HepG2 (cell line): ENCODE data around the gene CD300LF. TPM values are rescaled to one million over a fixed set of nuclear protein-coding genes. Genes with fewer than 3 reads are reported as not detected.
A peak's percentile ranks its signal among the peaks of the same experiment; 100 is the strongest.

Experiments
- ATAC-seq: fragments of 200-7000 bp; cut with Tn5 transposase; 3 replicates; pipeline ENCODE4 v1.9.1; 2020; ENCODE audit warnings: mild to moderate bottlenecking, moderate library complexity
- BruUV-seq: library from RNA; stranded (reverse); fragments of 400-500 nt; replicated peaks from 2 replicates; lab custom pipeline; 2021; lab: Mats Ljungman, UMichigan
- CTCF ChIA-PET: fragments of 300-600 bp; formaldehyde crosslinking; extraction: SDS; loops from one replicate; lab custom pipeline; 2021; ENCODE audit warnings: low total read pairs, inconsistent platforms, low intra/inter-chr PET ratio; lab: Yijun Ruan, JAX
- POLR2A ChIA-PET: fragments of 350-600 bp; sonication (Branson Sonifier 250); formaldehyde crosslinking; loops from one replicate; lab custom pipeline; 2020; ENCODE audit warnings: antibody characterized with exemption, inconsistent platforms; lab: Yijun Ruan, JAX
- DNase-seq: peaks from one replicate; pipeline ENCODE4 v3.0.0-alpha.2; 2015; ENCODE audit warnings: low spot score
- FAIRE-seq: peaks from 3 replicates; lab custom pipeline; 2011; peaks lifted over from hg19 to GRCh38; lab: Jason Lieb, UNC
- H2AFZ ChIP-seq: one replicate; pipeline ENCODE4 v1.6.1; 2011; ENCODE audit warnings: low read length, inconsistent platforms
- H3K27ac ChIP-seq: fragments of 300-600 bp; 3 replicates; pipeline ENCODE4 v1.8.0; 2011; ENCODE audit warnings: mixed run types, mild to moderate bottlenecking, mixed read lengths, low read length, inconsistent platforms; ENCODE audit not compliant: insufficient read depth; ENCODE audit errors: extremely low read length
- H3K27me3 ChIP-seq, 2 experiments: fragments of 200-600 bp in 1 of 2; 2 replicates in 1 of 2; 3 replicates in 1 of 2; pipeline versions ENCODE4 v1.6.0 to v1.8.0; 2011; ENCODE audit warnings: low read length in 2 of 2, mild to moderate bottlenecking in 2 of 2, moderate library complexity in 2 of 2, inconsistent platforms in 1 of 2; ENCODE audit not compliant: insufficient read depth in 2 of 2, control insufficient read depth in 1 of 2
- H3K36me3 ChIP-seq, 2 experiments: fragments of 200-600 bp in 1 of 2; replicated peaks in 1 of 2; 2 replicates in 1 of 2; 3 replicates in 1 of 2; pipeline versions ENCODE4 v1.5.1 to v1.8.0; 2011; ENCODE audit warnings: low read length in 2 of 2, inconsistent platforms in 1 of 2; ENCODE audit not compliant: insufficient read depth in 2 of 2, control insufficient read depth in 1 of 2
- H3K4me1 ChIP-seq: 2 replicates; pipeline ENCODE4 v1.5.1; 2012; ENCODE audit warnings: low read length, inconsistent platforms; ENCODE audit not compliant: insufficient read depth
- H3K4me2 ChIP-seq: 2 replicates; pipeline ENCODE4 v1.6.0; 2011; ENCODE audit warnings: low read depth, low read length, inconsistent platforms
- H3K4me3 ChIP-seq, 3 experiments: fragments of 200-600 bp in 1 of 3; sonication (generic), shearing (Covaris generic) in 1 of 3; replicated peaks in 1 of 3; 2 replicates each; pipeline ENCODE4 v1.5.1; 2011 to 2016; ENCODE audit warnings: low read length in 3 of 3, inconsistent platforms in 2 of 3, low read depth in 2 of 3, mild to moderate bottlenecking in 2 of 3, control low read depth in 1 of 3, mixed read lengths in 1 of 3; ENCODE audit not compliant: insufficient read depth in 1 of 3
- H3K79me2 ChIP-seq: one replicate; pipeline ENCODE4 v1.6.1; 2011; ENCODE audit warnings: low read length, inconsistent platforms; ENCODE audit not compliant: insufficient read depth
- H3K9ac ChIP-seq: 2 replicates; pipeline ENCODE4 v1.6.0; 2011; ENCODE audit warnings: mild to moderate bottlenecking, low read depth, low read length, inconsistent platforms; ENCODE audit not compliant: insufficient read depth
- H3K9me3 ChIP-seq: 2 replicates; pipeline ENCODE4 v1.5.1; 2012; ENCODE audit warnings: mild to moderate bottlenecking, low read length
- H4K20me1 ChIP-seq: 2 replicates; pipeline ENCODE4 v1.6.0; 2011; ENCODE audit warnings: inconsistent platforms, mild to moderate bottlenecking, low read length, moderate library complexity; ENCODE audit not compliant: insufficient read depth
- ARNT2 ChIP-seq: sonication (generic); formaldehyde crosslinking; IDR thresholded peaks from 2 replicates; pipeline ENCODE4 v1.8.0; 2022; ENCODE audit warnings: mild to moderate bottlenecking, low read depth, missing genetic modification reagents, moderate library complexity
- CREB1 ChIP-seq, 2 experiments: fragments of 450-650 bp in 1 of 2; IDR thresholded peaks; 2 replicates each; pipeline ENCODE4 v1.6.1; 2016 to 2017; ENCODE audit warnings: control low read depth in 1 of 2, mild to moderate bottlenecking in 1 of 2, missing compliant biosample characterization in 1 of 2, missing genetic modification characterization in 1 of 2
- GABPA ChIP-seq, 2 experiments: IDR thresholded peaks; 2 replicates each; pipeline ENCODE4 v1.6.1; 2011 to 2016; ENCODE audit warnings: low read depth in 2 of 2, low read length in 1 of 2, missing biosample characterization in 1 of 2, missing genetic modification characterization in 1 of 2
- HNRNPLL ChIP-seq: fragments of 200-400 bp; formaldehyde crosslinking; IDR thresholded peaks from 2 replicates; pipeline ENCODE4 v1.6.1; 2017; ENCODE audit warnings: mild to moderate bottlenecking, low read depth, low read length; ENCODE audit not compliant: poor library complexity, severe bottlenecking
- NCOR1 ChIP-seq: fragments of 200-600 bp; sonication (generic); IDR thresholded peaks from 2 replicates; pipeline ENCODE4 v1.7.0; 2017; ENCODE audit warnings: antibody characterized with exemption, low read length, borderline replicate concordance
- RBFOX2 ChIP-seq: fragments of 200-400 bp; formaldehyde crosslinking; IDR thresholded peaks from 2 replicates; pipeline ENCODE4 v1.6.1; 2017; ENCODE audit warnings: low read depth, mild to moderate bottlenecking, low read length
- SP4 ChIP-seq: sonication (generic); formaldehyde crosslinking; IDR thresholded peaks from 2 replicates; pipeline ENCODE4 v1.8.1; 2023; ENCODE audit warnings: mild to moderate bottlenecking, missing genetic modification reagents
- STAG1 ChIP-seq: sonication (generic); formaldehyde crosslinking; IDR thresholded peaks from 2 replicates; pipeline ENCODE4 v1.4.0; 2020; ENCODE audit warnings: missing genetic modification reagents
- ZNF331 ChIP-seq: sonication (generic); formaldehyde crosslinking; IDR thresholded peaks from 2 replicates; pipeline ENCODE4 v1.4.0; 2020; ENCODE audit warnings: missing genetic modification reagents
- ZNF607 ChIP-seq: sonication (generic); formaldehyde crosslinking; IDR thresholded peaks from 2 replicates; pipeline ENCODE4 v1.5.1; 2020; ENCODE audit warnings: missing genetic modification reagents, mild to moderate bottlenecking, borderline replicate concordance
- WGBS: methylation state at CpG from one replicate; pipeline ENCODE4 v1.1.6; 2017; ENCODE audit warnings: low lambda C conversion rate; 5-methylcytosine and 5-hydroxymethylcytosine counted together
- in situ Hi-C: cut with HindIII; loops from 2 replicates; pipeline ENCODE4 v1.10.0; 2017; ENCODE audit warnings: low pct_unique_long_range_greater_than_20kb; ENCODE audit not compliant: extremely low pct_ligation_motif_present
- intact Hi-C: fragments of 100-400 bp; cut with micrococcal nuclease; formaldehyde crosslinking; loops from one replicate; pipeline ENCODE4 v1.10.0; 2022; ENCODE audit not compliant: unreplicated experiment
- polyA plus RNA-seq, 8 experiments: library from polyadenylated mRNA; depleted of rRNA in 3 of 8; stranded (reverse) in 7 of 8; unstranded in 1 of 8; fragments of >200 nt; fragmentation: Illumina TruSeq in 4 of 8; extraction: Trizol in 4 of 8; gene quantifications; 2 replicates each; pipeline versions ENCODE4 v1.2.1 to v1.2.3, GENCODE V29; 2011 to 2016; ENCODE audit warnings: low read depth in 4 of 8, missing spikeins in 1 of 8, mixed read lengths in 1 of 8; ENCODE audit not compliant: insufficient read depth in 1 of 8
- total RNA-seq, 5 experiments: library from RNA; depleted of rRNA; stranded (reverse); fragments of >200 nt; fragmentation: Illumina TruSeq; extraction: Trizol; gene quantifications; 2 replicates each; pipeline ENCODE4 v1.2.3, GENCODE V29; 2016; ENCODE audit warnings: low read depth in 1 of 5
- TF ChIP-seq, protein P1 (sequence below): sonication (generic); formaldehyde crosslinking; IDR thresholded peaks from 2 replicates; pipeline ENCODE4 v1.5.1; 2020; ENCODE audit warnings: mild to moderate bottlenecking, moderate library complexity, missing genetic modification reagents
- TF ChIP-seq, protein P2 (sequence below): sonication (generic); formaldehyde crosslinking; IDR thresholded peaks from 2 replicates; pipeline ENCODE4 v1.5.0; 2020; ENCODE audit warnings: missing genetic modification reagents, mild to moderate bottlenecking, borderline replicate concordance

CD300LF gene
- total and polyA plus RNA-seq, 2 of the 13 experiments (the other 11 are each of a cell fraction or from before 2014, with no cell fraction given) = not detected

DNA sequence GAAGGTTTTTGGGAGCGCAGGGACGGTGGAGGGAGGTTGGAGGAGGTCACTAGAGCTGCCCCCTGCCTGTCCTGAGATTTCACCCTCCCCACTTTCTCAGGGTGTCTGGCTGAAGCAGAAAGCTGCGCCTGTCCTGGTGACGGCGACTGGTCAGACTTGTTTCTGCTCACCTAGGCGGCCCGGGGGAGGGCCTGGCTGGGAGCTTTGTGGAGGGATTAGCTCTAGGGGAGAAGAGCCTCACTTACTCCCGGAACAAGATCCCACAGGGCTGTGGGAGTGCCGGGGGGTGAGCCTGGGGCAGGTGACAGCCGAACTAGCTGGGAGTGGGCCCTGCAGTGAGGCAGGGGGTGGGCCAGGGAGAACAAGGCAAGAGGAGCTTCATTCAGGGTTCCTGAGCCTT is 47.2 kb upstream of the CD300LF start:
- POLR2A ChIA-PET = interaction anchor here (0.6 to 29.3 kb wide), 5 partner anchors 5 to 553 kb away, joined by 4 to 1459 read pairs (median 68); partner anchors contain the start of genes FDXR, NAT9, NHERF1 and RAB37
- Histone ChIP-seq H4K20me1 (peaks cover 76% of the 10 kb centered on the region), H3K4me1 (peaks cover 99% of the 10 kb centered on the region), H3K4me2 (peak overlapping the region; percentile 92), H3K36me3 (peaks cover 30 to 42% of the 10 kb centered on the region in 2 experiments), H3K27me3 (no peaks in the 10 kb centered on the region), H3K27ac (peak overlapping the region; percentile 64), H3K79me2 (peaks cover 95% of the 10 kb centered on the region), H3K9ac (peak overlapping the region; percentile 27; the same call in 1 of the 2 replicates), H2AFZ (no peak overlapping the region), H3K4me3 (peak overlapping the region in 1 of 3 experiments; percentile 19; a peak in 1 of 6 replicates)
- no TSS peak for BruUV-seq
- ATAC-seq (no peak), DNase-seq (no peak), FAIRE-seq (no peak)
- intact Hi-C loops = loop anchor here (1.0 kb wide), 1 partner anchor 10 kb away; no protein-coding TSS in a partner anchor
- CTCF ChIA-PET = interaction anchor here (1.0 kb wide), 1 partner anchor 10 kb away, joined by 3 read pairs; no protein-coding TSS in a partner anchor
- 74% methylated on average over 8 of the region's 10 CpGs for WGBS
- no peak for TF ChIP-seq ARNT2
- TF ChIP-seq, protein P1, sequence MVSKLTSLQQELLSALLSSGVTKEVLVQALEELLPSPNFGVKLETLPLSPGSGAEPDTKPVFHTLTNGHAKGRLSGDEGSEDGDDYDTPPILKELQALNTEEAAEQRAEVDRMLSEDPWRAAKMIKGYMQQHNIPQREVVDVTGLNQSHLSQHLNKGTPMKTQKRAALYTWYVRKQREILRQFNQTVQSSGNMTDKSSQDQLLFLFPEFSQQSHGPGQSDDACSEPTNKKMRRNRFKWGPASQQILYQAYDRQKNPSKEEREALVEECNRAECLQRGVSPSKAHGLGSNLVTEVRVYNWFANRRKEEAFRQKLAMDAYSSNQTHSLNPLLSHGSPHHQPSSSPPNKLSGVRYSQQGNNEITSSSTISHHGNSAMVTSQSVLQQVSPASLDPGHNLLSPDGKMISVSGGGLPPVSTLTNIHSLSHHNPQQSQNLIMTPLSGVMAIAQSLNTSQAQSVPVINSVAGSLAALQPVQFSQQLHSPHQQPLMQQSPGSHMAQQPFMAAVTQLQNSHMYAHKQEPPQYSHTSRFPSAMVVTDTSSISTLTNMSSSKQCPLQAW (CRISPR knock-in tag) = no peak
- 0 out of 2 replicates have a peak, but pooled peaks have one; percentile 7 for TF ChIP-seq SP4 (CRISPR knock-in tag)
- no peak for TF ChIP-seq NCOR1
- no peak for TF ChIP-seq ZNF331
- TF ChIP-seq STAG1 (CRISPR knock-in tag) = no peak
- TF ChIP-seq CREB1 (IDR thresholded peaks at IDR 0.05) = no peak
- TF ChIP-seq CREB1 (CRISPR knock-in tag; IDR thresholded peaks at IDR 0.05) = no peak
- TF ChIP-seq, protein P2, sequence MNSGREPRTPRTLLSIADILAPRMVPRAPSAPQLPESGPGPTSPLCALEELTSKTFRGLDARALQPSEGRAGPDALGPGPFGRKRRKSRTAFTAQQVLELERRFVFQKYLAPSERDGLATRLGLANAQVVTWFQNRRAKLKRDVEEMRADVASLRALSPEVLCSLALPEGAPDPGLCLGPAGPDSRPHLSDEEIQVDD (CRISPR knock-in tag) = no peak
- TF ChIP-seq RBFOX2 = peak; percentile 9; the same call in 1 of the 2 replicates
- no peak for TF ChIP-seq GABPA (IDR thresholded peaks at IDR 0.05; ENCODE audit: low read depth, low read length)
- TF ChIP-seq GABPA (CRISPR knock-in tag; IDR thresholded peaks at IDR 0.05; ENCODE audit: low read depth) = no peak
- TF ChIP-seq HNRNPLL = peak; percentile 11
- TF ChIP-seq ZNF607 (CRISPR knock-in tag) = no peak
- TF ChIP-seq, all 625 proteins: peak for 3
- H3K9me3 ChIP-seq = no peaks in the 10 kb centered on the region
- in situ Hi-C loops = loop anchor here (10.0 kb wide), 1 partner anchor 325 kb away; the partner anchor contains the start of gene GPRC5C
